ENCODE results near the gene GPSM1. TPM values are rescaled to one million over a fixed set of nuclear protein-coding genes. Genes with fewer than 3 reads are reported as not detected.

Gene GPSM1
- total and polyA plus RNA-seq, 11 donors = 24.1 to 80.2 (median 31.7) TPM

DNA sequence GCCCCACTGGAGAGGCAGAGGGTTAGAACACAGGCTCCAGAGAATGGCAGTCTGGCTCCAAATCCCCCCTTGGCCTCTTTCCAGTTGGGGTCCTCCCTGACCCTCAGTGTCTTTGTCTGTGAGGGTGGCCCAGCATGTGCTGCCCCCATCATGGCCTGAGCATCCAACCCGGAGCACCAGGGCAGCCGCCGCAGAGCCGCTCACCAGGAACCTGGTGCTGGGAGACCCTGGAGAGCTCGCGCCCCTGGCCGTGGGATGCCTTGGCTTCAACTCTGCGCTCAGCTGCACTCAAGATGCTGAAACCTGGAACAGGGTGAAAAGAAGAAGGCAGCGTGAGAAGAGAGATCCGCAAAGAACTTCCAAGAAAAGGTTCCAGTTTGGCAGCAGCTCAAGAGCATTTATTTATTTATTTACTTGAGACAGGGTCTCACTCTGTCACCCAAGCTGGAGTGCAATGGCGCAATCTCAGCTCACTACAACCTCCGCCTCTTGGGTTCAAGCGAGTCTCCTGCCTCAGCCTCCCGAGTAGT lies 27.3 kb upstream of the GPSM1 start:
- no peak for ATAC-seq
- Histone ChIP-seq H3K36me3 (no peaks in the 10 kb centered on the region), H3K27me3 (peaks cover 0 to 10% (median 0%) of the 10 kb centered on the region in 9 donors), H3K4me3 (no peak overlapping the region), H3K27ac (no peak overlapping the region), H3K4me1 (no peaks in the 10 kb centered on the region), H3K9me3 (no peaks in the 10 kb centered on the region)
- no peak for DNase-seq
- intact Hi-C loops (cut with DNase I) = no loop called here
- WGBS, 4 donors = 86 to 91% (median 88%) methylated on average over 14 of the region's 14 CpGs
- no peak for TF ChIP-seq POLR2A (IDR thresholded peaks at IDR 0.05)
- TF ChIP-seq, protein P1, sequence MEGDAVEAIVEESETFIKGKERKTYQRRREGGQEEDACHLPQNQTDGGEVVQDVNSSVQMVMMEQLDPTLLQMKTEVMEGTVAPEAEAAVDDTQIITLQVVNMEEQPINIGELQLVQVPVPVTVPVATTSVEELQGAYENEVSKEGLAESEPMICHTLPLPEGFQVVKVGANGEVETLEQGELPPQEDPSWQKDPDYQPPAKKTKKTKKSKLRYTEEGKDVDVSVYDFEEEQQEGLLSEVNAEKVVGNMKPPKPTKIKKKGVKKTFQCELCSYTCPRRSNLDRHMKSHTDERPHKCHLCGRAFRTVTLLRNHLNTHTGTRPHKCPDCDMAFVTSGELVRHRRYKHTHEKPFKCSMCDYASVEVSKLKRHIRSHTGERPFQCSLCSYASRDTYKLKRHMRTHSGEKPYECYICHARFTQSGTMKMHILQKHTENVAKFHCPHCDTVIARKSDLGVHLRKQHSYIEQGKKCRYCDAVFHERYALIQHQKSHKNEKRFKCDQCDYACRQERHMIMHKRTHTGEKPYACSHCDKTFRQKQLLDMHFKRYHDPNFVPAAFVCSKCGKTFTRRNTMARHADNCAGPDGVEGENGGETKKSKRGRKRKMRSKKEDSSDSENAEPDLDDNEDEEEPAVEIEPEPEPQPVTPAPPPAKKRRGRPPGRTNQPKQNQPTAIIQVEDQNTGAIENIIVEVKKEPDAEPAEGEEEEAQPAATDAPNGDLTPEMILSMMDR (IDR thresholded peaks at IDR 0.05) = no peak

- ATAC-seq = no peak
- H3K4me3 ChIP-seq = no peak overlapping the region
- TF ChIP-seq POLR2A (IDR thresholded peaks at IDR 0.05) = no peak
- TF ChIP-seq, protein P1 (IDR thresholded peaks at IDR 0.05) = no peak
- no peaks in the 10 kb centered on the region for H3K4me1 ChIP-seq
- intact Hi-C loops (cut with DNase I) = no loop called here
- H3K27me3 ChIP-seq = peaks cover 0 to 10% (median 0%) of the 10 kb centered on the region in 9 donors
- H3K9me3 ChIP-seq = no peaks in the 10 kb centered on the region
- no peaks in the 10 kb centered on the region for H3K36me3 ChIP-seq
- H3K27ac ChIP-seq = no peak overlapping the region
- DNase-seq = no peak
- WGBS, 4 donors = 84 to 90% (median 88%) methylated on average over 13 of the region's 13 CpGs
Measured at GRCh38 chr9:136300866-136301265, 26.5 kb upstream of the GPSM1 start.

- H3K9me3 ChIP-seq = no peaks in the 10 kb centered on the region
- H3K4me3 ChIP-seq = no peak overlapping the region
- WGBS, 4 donors = 82 to 90% (median 88%) methylated on average over 12 of the region's 12 CpGs
- no peak overlapping the region for H3K27ac ChIP-seq
- DNase-seq = no peak
- ATAC-seq = no peak
- peaks cover 0 to 10% (median 0%) of the 10 kb centered on the region in 9 donors for H3K27me3 ChIP-seq
- no peaks in the 10 kb centered on the region for H3K36me3 ChIP-seq
- no peak for TF ChIP-seq POLR2A (IDR thresholded peaks at IDR 0.05)
- TF ChIP-seq, protein P1 (IDR thresholded peaks at IDR 0.05) = no peak
- intact Hi-C loops (cut with DNase I) = no loop called here
- H3K4me1 ChIP-seq = no peaks in the 10 kb centered on the region
Measured at GRCh38 chr9:136302527-136302926, 24.8 kb upstream of the GPSM1 start.

DNA sequence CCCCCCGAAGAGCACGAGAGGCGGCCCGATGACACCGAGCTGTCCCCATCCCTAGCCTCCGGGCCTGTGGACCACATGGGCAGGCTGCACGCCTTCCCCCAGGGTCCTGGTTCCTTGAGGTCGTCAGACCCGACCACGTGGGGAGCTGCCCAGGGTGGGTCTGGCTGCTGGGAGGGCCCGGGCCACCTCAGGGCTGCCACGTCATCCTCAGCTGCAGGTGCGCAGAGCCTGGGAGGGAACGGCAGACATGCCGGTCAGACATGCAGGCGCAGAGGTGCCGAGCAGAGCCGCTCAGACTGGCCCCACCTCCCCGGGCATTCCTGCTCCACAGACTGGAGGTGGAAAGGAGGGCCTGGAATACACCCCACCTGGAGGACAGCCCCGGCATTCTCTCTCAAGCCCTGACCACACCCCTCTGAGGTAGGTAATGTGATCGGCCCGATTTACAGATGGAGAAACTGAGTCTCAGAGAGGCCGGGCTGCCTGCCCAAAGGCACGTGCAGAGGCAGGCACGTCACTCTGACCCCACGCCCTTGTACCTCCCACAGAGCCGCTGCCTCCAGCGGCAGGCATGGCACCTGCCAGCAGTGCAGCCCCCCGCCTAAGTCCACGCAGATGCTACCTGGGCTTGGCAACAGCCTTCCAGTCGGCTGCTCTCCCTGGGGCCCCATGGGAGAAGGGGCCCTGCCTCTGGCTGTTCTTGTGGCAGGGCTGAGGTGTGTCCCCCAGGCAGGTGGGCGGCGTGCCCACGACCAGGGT lies 24.1 kb upstream of the GPSM1 start:
- no peak overlapping the region for H3K4me3 ChIP-seq
- H3K27me3 ChIP-seq = peaks cover 0 to 10% (median 0%) of the 10 kb centered on the region in 9 donors
- H3K27ac ChIP-seq = no peak overlapping the region
- WGBS, 4 donors = 80 to 85% (median 83%) methylated on average over 17 to 34 of the region's 34 CpGs
- intact Hi-C loops (cut with DNase I) = no loop called here
- no peaks in the 10 kb centered on the region for H3K9me3 ChIP-seq
- no peak for DNase-seq
- TF ChIP-seq, protein P1 (IDR thresholded peaks at IDR 0.05) = no peak
- TF ChIP-seq POLR2A (IDR thresholded peaks at IDR 0.05) = no peak
- no peaks in the 10 kb centered on the region for H3K36me3 ChIP-seq
- ATAC-seq = no peak
- H3K4me1 ChIP-seq = no peaks in the 10 kb centered on the region
